Hepatocyte (in vitro differentiated cells): ENCODE results near the gene SETD3.

Experiments
- CTCF ChIP-seq: fragments of 200-600 bp; sonication (generic); IDR thresholded peaks from 2 replicates; pipeline ENCODE4 v1.5.1; 2016; ENCODE audit warnings: antibody characterized with exemption, mild to moderate bottlenecking; ENCODE audit not compliant: poor library complexity
- EZH2 ChIP-seq: fragments of 200-600 bp; sonication (generic); IDR thresholded peaks from 2 replicates; pipeline ENCODE4 v1.6.1; 2016; ENCODE audit warnings: antibody characterized with exemption, mild to moderate bottlenecking, borderline replicate concordance
- EZH2phosphoT487 ChIP-seq: fragments of 200-600 bp; sonication (generic); IDR thresholded peaks from one replicate; pipeline ENCODE4 v1.6.1; 2018; ENCODE audit warnings: antibody characterized with exemption, mild to moderate bottlenecking, low read depth, moderate library complexity; ENCODE audit not compliant: unreplicated experiment, severe bottlenecking

GRCh38 chr14:99514552-99515300 lies 34.1 kb upstream of the SETD3 start:
- TF ChIP-seq CTCF (no peak), EZH2phosphoT487 (no peak), EZH2 (no peak)
